Cerebellar cortex (tissue), 1 donor: ENCODE data around the gene FBXO27.
"Not testable (repeated sequence)": the region's sequence is repeated elsewhere in the genome, so short reads cannot be mapped to it uniquely, and the experiment has no call there.

Experiments
- DNase-seq: peaks from one replicate; pipeline ENCODE4 v3.0.0-alpha.2; 2015; ENCODE audit warnings: low spot score

The FBXO27 gene

GRCh38 chr19:39038098-39038497 lies 5.7 kb upstream of the FBXO27 start:
- peak; percentile 84 for DNase-seq

DNA sequence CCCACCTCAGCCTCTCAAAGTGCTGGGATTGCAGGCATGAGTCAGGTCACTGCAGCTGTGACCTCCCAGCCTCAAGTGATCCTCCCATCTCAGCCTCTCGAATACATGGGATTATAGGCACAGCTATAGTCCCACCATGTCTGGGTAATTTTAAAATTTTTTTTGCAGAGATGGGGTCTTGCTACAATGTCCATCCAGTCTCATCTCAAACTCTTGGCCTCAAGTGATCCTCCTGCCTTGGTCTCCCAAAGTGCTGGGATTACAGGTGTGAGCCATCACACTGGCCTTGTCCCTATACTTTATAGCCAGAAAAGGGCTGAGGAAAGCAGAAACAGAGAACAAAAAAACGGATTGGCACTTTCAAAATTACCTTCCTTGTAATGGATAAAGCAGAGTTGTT lies 4.8 kb upstream of the FBXO27 start:
- DNase-seq, result no peak

GRCh38 chr19:39036581-39036980 lies 4.2 kb upstream of the FBXO27 start:
- no peak for DNase-seq

DNA sequence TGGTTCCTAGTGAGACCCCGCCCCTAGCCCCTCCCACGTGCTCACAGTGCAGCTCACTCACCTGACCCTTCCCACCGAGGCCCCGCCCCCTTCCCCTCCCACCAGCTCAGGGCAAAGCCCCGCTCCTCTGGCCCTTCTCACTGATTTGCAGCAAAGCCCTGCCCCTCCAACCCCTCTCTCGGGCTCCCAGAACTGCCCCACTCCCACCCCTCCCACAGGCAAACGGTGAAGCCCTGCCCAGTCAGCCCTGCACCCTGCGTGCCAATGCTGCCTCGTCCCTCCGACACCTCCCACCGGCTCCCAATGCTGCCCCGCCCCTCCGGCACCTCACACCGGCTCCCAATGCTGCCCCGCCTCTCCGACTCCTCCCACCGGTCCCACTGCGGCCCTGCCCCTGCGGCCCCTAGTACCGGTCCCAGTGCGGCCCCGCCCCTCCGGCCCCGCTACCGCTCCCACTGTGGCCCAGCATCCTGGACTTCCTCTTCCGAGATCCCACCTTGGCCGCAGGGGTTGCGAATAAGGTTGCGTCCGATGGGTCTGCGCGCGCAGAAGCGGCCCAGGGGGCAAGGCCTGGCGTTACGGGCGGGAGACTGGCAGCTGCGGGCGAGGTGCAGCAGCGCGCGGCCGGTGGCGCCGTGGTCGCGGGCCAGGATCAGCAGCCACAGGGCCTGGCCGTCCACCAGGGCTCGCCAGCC lies 834 bp downstream of the FBXO27 start:
- DNase-seq, result peak; percentile 97

- DNase-seq, result no peak
These were observed 1.4 kb downstream of the FBXO27 start for GRCh38 chr19:39030854-39031367.

GRCh38 chr19:39024875-39025641 lies 7.3 kb downstream of the FBXO27 start:
- DNase-seq, result no peak

GRCh38 chr19:39021063-39021462 lies 11.3 kb downstream of the FBXO27 start:
- no peak for DNase-seq

GRCh38 chr19:39017646-39018045 lies 14.7 kb downstream of the FBXO27 start:
- no peak for DNase-seq

GRCh38 chr19:39017026-39017425 lies 15.3 kb downstream of the FBXO27 start:
- DNase-seq, result no peak

DNA sequence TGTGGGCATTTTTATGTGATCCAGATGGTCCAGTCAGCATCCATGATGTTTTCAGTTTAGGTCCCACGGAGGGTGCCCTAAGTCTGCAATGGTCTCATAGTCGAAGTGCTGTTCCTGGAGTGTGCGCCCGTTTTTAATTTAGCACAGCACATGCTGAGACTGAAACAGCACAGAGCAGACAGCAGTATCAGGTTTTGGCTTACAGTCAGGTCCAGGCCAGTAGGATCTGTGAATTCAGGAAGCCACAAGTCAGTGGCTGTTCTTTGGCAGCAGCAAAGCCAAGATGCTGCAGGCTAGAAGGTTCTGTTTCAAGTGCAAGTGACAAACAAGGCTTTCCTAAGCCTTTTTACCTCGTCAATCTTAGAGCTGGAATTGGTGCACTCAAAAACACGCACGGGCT lies 18.3 kb downstream of the FBXO27 start:
- DNase-seq, result peak; percentile 81

GRCh38 chr19:39009001-39009400 lies 23.3 kb downstream of the FBXO27 start:
- no peak for DNase-seq

DNA sequence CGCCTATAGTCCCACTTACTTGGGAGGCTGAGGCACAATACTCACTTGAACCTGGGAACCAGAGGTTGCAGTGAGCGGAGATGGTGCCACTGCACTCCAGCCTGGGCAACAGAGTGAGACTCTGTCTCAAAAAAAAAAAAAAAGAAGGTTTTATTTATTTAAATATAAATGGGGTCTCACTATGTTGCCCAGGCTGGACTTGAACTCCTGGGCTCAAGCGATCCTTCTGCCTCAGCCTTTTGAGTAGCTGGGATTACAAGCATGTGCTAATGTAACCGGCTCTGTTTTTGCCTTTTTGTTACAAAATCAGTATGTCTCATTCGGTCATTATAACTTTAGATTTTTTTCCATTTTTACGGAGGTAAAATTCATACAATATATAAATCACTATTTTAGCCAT lies 24.2 kb downstream of the FBXO27 start:
- DNase-seq, result no peak

- no peak for DNase-seq
These were observed 25.3 kb downstream of the FBXO27 start for GRCh38 chr19:39007096-39007495.

- no peak for DNase-seq
These were observed 27.9 kb downstream of the FBXO27 start for GRCh38 chr19:39004403-39004802.

DNA sequence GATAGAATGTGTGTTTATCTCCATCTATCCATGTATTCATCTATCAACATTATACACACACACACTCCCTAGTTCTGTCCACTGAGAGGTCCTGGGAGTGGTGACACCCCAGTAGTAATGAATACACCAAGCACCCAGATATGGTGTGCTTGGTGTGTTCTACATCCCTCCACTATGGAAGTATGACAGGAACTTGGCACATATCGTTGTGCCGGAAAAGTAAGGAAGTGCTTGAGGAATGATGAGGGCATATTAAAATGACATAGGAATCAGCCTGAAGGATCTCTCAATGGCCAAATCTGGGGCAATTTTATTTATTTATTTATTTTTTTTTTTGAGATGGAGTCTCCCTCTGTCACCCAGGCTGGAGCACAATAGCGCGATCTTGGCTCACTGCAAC lies 28.6 kb downstream of the FBXO27 start:
- DNase-seq, result no peak

GRCh38 chr19:39003188-39003587 lies 29.2 kb downstream of the FBXO27 start:
- no peak for DNase-seq

DNA sequence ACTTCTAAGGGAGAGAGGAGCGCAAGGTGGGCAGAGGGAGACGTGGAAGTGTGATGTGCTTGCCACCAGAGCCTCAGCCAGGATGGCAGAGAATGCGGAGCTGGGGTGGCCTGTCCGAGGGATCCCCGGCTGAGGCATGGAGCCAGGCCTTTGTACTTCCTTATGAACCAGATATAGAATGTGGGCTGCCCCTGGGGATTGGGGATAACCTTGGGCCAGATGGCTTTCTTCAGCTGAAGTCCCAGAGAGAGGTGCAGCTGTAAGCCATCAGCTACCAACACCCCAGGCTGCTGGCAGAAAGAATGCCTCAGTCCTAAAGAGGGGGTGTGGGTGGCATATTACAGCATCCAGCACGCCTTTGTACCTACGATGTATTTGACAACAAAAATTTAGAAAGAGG lies 31.3 kb downstream of the FBXO27 start:
- DNase-seq, result no peak

GRCh38 chr19:38997576-38997975 lies 34.8 kb downstream of the FBXO27 start:
- not testable (repeated sequence) for DNase-seq

DNA sequence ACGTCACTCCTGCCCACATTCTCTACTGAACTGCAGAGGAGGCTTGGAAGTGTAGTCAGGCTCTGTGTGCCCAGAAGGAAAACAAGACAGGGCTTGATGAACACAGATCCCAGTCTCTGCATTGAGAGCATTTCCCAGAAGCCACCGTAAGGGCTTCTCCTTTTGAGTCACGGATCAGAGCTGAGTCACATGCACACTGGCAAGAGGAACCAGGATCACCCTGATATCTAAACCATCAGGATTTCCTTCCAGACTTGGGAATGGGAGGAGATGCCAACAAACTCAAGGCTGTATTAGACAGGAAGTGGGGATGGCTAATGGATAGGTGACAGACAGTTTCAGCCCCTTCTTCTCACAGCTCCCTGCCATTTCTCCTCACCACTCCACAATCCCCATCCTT lies 39.1 kb downstream of the FBXO27 start:
- no peak for DNase-seq

GRCh38 chr19:38990949-38991697 lies 41.2 kb downstream of the FBXO27 start:
- DNase-seq, result no peak

GRCh38 chr19:38989614-38990013 lies 42.7 kb downstream of the FBXO27 start:
- DNase-seq, result not testable (repeated sequence)

DNA sequence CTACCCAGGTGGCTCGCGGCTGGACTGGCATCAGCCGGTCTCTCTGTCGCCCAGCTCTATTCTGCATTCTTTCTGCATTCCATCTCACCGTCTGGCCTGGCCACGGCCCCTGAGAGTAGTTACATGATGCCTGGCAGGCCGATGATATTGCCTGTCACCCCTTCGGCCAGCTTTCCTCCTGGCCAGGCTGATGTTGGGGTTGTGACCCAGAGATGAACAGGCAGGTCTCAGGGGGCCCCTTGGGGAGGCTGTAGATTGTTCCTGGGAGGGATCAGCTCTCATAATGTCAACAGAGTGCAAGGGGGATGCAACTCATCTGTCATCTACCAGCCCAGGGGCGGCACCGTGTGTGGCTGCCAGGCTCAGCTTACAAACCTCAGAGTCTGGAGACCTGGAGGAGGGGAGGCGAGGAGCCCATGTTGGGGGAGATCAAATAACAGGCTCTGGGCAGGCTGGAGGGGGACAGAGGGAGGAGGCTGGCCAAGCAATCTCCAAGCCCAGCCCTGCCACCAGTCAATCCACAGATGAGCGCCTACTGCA lies 43.2 kb downstream of the FBXO27 start:
- no peak for DNase-seq
